H9 (cell line): Measurements from ENCODE around the gene LCN2. TPM values are rescaled to one million over a fixed set of nuclear protein-coding genes. Genes with fewer than 3 reads are reported as not detected.

Source experiments
- DNase-seq: peaks from one replicate; pipeline ENCODE4 v3.0.0-alpha.2; 2017
- H2AFZ ChIP-seq: one replicate; pipeline ENCODE4 v1.6.1; 2013; ENCODE audit warnings: mild to moderate bottlenecking, low read length, control low read depth, moderate library complexity
- H2AK5ac ChIP-seq: 2 replicates; pipeline ENCODE4 v1.6.1; 2013; ENCODE audit warnings: low read length, control low read depth, mixed read lengths; ENCODE audit not compliant: insufficient read length
- H2BK120ac ChIP-seq: one replicate; pipeline ENCODE4 v1.6.1; 2013; ENCODE audit warnings: low read depth, mild to moderate bottlenecking, low read length, control low read depth, inconsistent platforms; ENCODE audit not compliant: poor library complexity, severe bottlenecking
- H2BK12ac ChIP-seq: 2 replicates; pipeline ENCODE4 v1.6.1; 2013; ENCODE audit warnings: low read length, control low read depth, mixed read lengths, low read depth; ENCODE audit not compliant: insufficient read length
- H2BK15ac ChIP-seq: 2 replicates; pipeline ENCODE4 v1.6.1; 2013; ENCODE audit warnings: low read depth, low read length, control low read depth
- H2BK20ac ChIP-seq: one replicate; pipeline ENCODE4 v1.6.1; 2013; ENCODE audit warnings: low read depth, mild to moderate bottlenecking, low read length, control low read depth, inconsistent platforms; ENCODE audit not compliant: poor library complexity, severe bottlenecking
- H2BK5ac ChIP-seq: 2 replicates; pipeline ENCODE4 v1.6.1; 2013; ENCODE audit warnings: low read length, control low read depth, mixed read lengths; ENCODE audit not compliant: insufficient read length
- H3K14ac ChIP-seq: 2 replicates; pipeline ENCODE4 v1.6.1; 2013; ENCODE audit warnings: low read length, control low read depth; ENCODE audit not compliant: insufficient read depth
- H3K18ac ChIP-seq: 2 replicates; pipeline ENCODE4 v1.6.1; 2013; ENCODE audit warnings: low read depth, mild to moderate bottlenecking, mixed read lengths, low read length, control low read depth; ENCODE audit not compliant: insufficient read length
- H3K23ac ChIP-seq: 2 replicates; pipeline ENCODE4 v1.6.1; 2013; ENCODE audit warnings: low read length, control low read depth, mixed read lengths, low read depth; ENCODE audit not compliant: insufficient read length
- H3K23me2 ChIP-seq: 2 replicates; pipeline ENCODE4 v1.6.1; 2013; ENCODE audit warnings: low read depth, mild to moderate bottlenecking, mixed read lengths, low read length, control low read depth; ENCODE audit not compliant: insufficient read length, poor library complexity, severe bottlenecking
- H3K27ac ChIP-seq: 2 replicates; pipeline ENCODE4 v1.5.1; 2013; ENCODE audit warnings: low read length, control low read depth, mixed read lengths, low read depth; ENCODE audit not compliant: insufficient read length
- H3K27me3 ChIP-seq: 2 replicates; pipeline ENCODE4 v1.6.1; 2013; ENCODE audit warnings: low read length, control low read depth, inconsistent platforms; ENCODE audit not compliant: insufficient read depth
- H3K4ac ChIP-seq: 2 replicates; pipeline ENCODE4 v1.6.1; 2013; ENCODE audit warnings: low read depth, mild to moderate bottlenecking, control low read depth, inconsistent platforms, low read length, moderate library complexity
- H3K4me1 ChIP-seq: 2 replicates; pipeline ENCODE4 v1.6.1; 2013; ENCODE audit warnings: low read length, control low read depth, inconsistent platforms; ENCODE audit not compliant: insufficient read depth
- H3K4me2 ChIP-seq: 2 replicates; pipeline ENCODE4 v1.6.1; 2013; ENCODE audit warnings: low read length, control low read depth, mixed read lengths; ENCODE audit not compliant: insufficient read length, insufficient read depth
- H3K56ac ChIP-seq: 2 replicates; pipeline ENCODE4 v1.6.1; 2013; ENCODE audit warnings: low read depth, mild to moderate bottlenecking, mixed read lengths, low read length, control low read depth; ENCODE audit not compliant: insufficient read length
- H3K79me1 ChIP-seq: 2 replicates; pipeline ENCODE4 v1.6.1; 2013; ENCODE audit warnings: low read depth, mild to moderate bottlenecking, moderate library complexity, low read length, control low read depth, inconsistent platforms; ENCODE audit not compliant: insufficient read depth, poor library complexity, severe bottlenecking
- H3K79me2 ChIP-seq: 2 replicates; pipeline ENCODE4 v1.6.1; 2013; ENCODE audit warnings: low read length, control low read depth, inconsistent platforms; ENCODE audit not compliant: insufficient read depth
- H3K9ac ChIP-seq: 2 replicates; pipeline ENCODE4 v1.6.1; 2013; ENCODE audit warnings: low read length, control low read depth, mixed read lengths; ENCODE audit not compliant: insufficient read length; ENCODE audit errors: extremely low read depth
- H3K9me3 ChIP-seq: one replicate; pipeline ENCODE4 v1.6.1; 2013; ENCODE audit warnings: low read depth, low read length, inconsistent platforms; ENCODE audit not compliant: control insufficient read depth
- H3T11ph ChIP-seq: one replicate; pipeline ENCODE4 v1.6.1; 2013; ENCODE audit warnings: mild to moderate bottlenecking, low read length, control low read depth, inconsistent platforms
- H4K20me1 ChIP-seq: one replicate; pipeline ENCODE4 v1.6.1; 2013; ENCODE audit not compliant: control insufficient read depth, insufficient read length, insufficient read depth
- H4K5ac ChIP-seq: 2 replicates; pipeline ENCODE4 v1.6.1; 2013; ENCODE audit warnings: low read depth, mild to moderate bottlenecking, mixed read lengths, low read length, control low read depth; ENCODE audit not compliant: insufficient read length
- H4K8ac ChIP-seq: replicated peaks from 2 replicates; pipeline ENCODE4 v1.6.1; 2013; ENCODE audit warnings: low read length, control low read depth, mixed read lengths, low read depth; ENCODE audit not compliant: insufficient read length
- H4K91ac ChIP-seq: 2 replicates; pipeline ENCODE4 v1.6.1; 2013; ENCODE audit warnings: low read depth, mild to moderate bottlenecking, moderate library complexity, mixed read lengths, low read length, control low read depth; ENCODE audit not compliant: insufficient read length
- H3K27ac Mint-ChIP-seq, 3 experiments: 2 replicates in 2 of 3; 3 replicates in 1 of 3; pipeline ENCODE4 v1.8.0; 2020 to 2021; ENCODE audit warnings: mixed read lengths in 3 of 3, mild to moderate bottlenecking in 1 of 3, moderate library complexity in 1 of 3
- H3K27me3 Mint-ChIP-seq: 2 replicates; pipeline ENCODE4 v1.8.0; 2021; ENCODE audit warnings: low read depth, mild to moderate bottlenecking, moderate library complexity, mixed read lengths
- H3K36me3 Mint-ChIP-seq, 3 experiments: 2 replicates in 2 of 3; 3 replicates in 1 of 3; pipeline ENCODE4 v1.8.0; 2020 to 2021; ENCODE audit warnings: low read depth in 3 of 3, mixed read lengths in 3 of 3; ENCODE audit not compliant: insufficient read depth in 1 of 3
- H3K4me1 Mint-ChIP-seq, 2 experiments: 2 replicates each; pipeline ENCODE4 v1.8.0; 2020; ENCODE audit warnings: mixed read lengths in 2 of 2
- H3K4me3 Mint-ChIP-seq, 2 experiments: 2 replicates in 1 of 2; 3 replicates in 1 of 2; pipeline ENCODE4 v1.8.0; 2020 to 2021; ENCODE audit warnings: mild to moderate bottlenecking in 2 of 2, mixed read lengths in 2 of 2, moderate library complexity in 1 of 2
- H3K9me3 Mint-ChIP-seq, 2 experiments: 2 replicates in 1 of 2; 3 replicates in 1 of 2; pipeline ENCODE4 v1.8.0; 2020; ENCODE audit warnings: mild to moderate bottlenecking in 2 of 2, mixed read lengths in 2 of 2, moderate library complexity in 1 of 2
- CTCF ChIP-seq: fragments of 200-600 bp; sonication (generic); conservative IDR thresholded peaks from 3 replicates; pipeline ENCODE4 v1.8.0; 2021; ENCODE audit warnings: antibody characterized with exemption, mild to moderate bottlenecking
- WGBS: extraction: QIAGEN DNeasy Blood & Tissue Kit; methylation state at CpG from one replicate; pipeline ENCODE4 v1.1.7; 2013; ENCODE audit warnings: missing lambda C conversion rate, low lambda C conversion rate, mixed read lengths; ENCODE audit not compliant: insufficient read length; ENCODE audit errors: extremely low coverage; 5-methylcytosine and 5-hydroxymethylcytosine counted together
- total RNA-seq: library from RNA; stranded (reverse); gene quantifications from 2 replicates; pipeline ENCODE4 v1.2.1, GENCODE V29; 2021

The LCN2 gene
- total RNA-seq, 1 experiment from 2014 or later: not detected

DNA sequence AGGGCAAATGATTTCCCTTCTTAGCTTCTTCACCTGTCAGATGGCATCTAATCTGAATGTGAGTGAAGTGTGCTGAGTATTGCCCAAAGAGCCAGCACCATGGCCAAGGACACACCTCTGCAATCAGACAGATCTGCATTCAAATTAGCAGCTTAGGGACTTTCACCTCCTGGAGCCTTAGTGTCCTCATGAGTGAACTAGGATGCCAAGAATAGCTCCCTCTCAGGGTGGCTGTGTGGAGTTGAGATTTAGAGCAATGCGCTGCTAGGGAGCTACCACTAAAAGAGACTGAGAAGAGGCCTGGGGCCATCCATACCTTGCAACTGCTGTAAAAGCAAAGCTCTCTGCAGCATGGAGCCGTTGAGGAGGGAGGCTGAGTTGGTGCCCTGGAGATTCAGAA, 40.8 kb downstream of the LCN2 start:
- peaks cover 9 to 14% of the 10 kb centered on the region in 2 experiments for H3K4me1 Mint-ChIP-seq
- no peak overlapping the region for H3K4ac ChIP-seq
- no peak overlapping the region for H3K23ac ChIP-seq
- no CpG with 5 or more reads among the region's 2 CpGs for WGBS
- H3K36me3 Mint-ChIP-seq: peaks cover 17 to 38% (median 28%) of the 10 kb centered on the region in 3 experiments
- no peak for DNase-seq
- H3K4me3 Mint-ChIP-seq: peak overlapping the region; percentile 84 to 97
- no peak overlapping the region for H4K8ac ChIP-seq
- peaks cover 11% of the 10 kb centered on the region for H3K23me2 ChIP-seq
- no peak for TF ChIP-seq CTCF
- H3T11ph ChIP-seq: no peak overlapping the region
- no peak overlapping the region for H3K27ac Mint-ChIP-seq
- no peak overlapping the region for H2BK12ac ChIP-seq
- H3K27me3 ChIP-seq: no peaks in the 10 kb centered on the region
- no peak overlapping the region for H2BK15ac ChIP-seq
- H3K18ac ChIP-seq: no peak overlapping the region
- no peak overlapping the region for H3K14ac ChIP-seq
- no peak overlapping the region for H2AK5ac ChIP-seq
- no peaks in the 10 kb centered on the region for H3K79me1 ChIP-seq
- H2BK120ac ChIP-seq: no peak overlapping the region
- H3K9ac ChIP-seq: no peak overlapping the region
- H4K5ac ChIP-seq: no peak overlapping the region
- no peak overlapping the region for H3K27ac ChIP-seq
- H2AFZ ChIP-seq: no peak overlapping the region
- H3K27me3 Mint-ChIP-seq: no peaks in the 10 kb centered on the region
- H3K79me2 ChIP-seq: no peaks in the 10 kb centered on the region
- no peaks in the 10 kb centered on the region for H4K20me1 ChIP-seq
- H2BK20ac ChIP-seq: no peak overlapping the region
- no peak overlapping the region for H3K4me2 ChIP-seq
- no peak overlapping the region for H4K91ac ChIP-seq
- no peaks in the 10 kb centered on the region for H3K9me3 ChIP-seq
- no peak overlapping the region for H2BK5ac ChIP-seq
- no peak overlapping the region for H3K56ac ChIP-seq
- no peaks in the 10 kb centered on the region for H3K9me3 Mint-ChIP-seq
- H3K4me1 ChIP-seq: no peaks in the 10 kb centered on the region
